Erythroblast (primary cell): ENCODE data around the gene MAP2.

Experiments
- DNase-seq, 2 experiments: peaks; one replicate each; lab custom pipeline; 2025; lab: John Stamatoyannopoulos, UW
- GATA1 ChIP-seq: IDR thresholded peaks from 2 replicates; pipeline ENCODE4 v1.6.1; 2011; ENCODE audit warnings: low read depth, mild to moderate bottlenecking, control low read depth, low read length, moderate library complexity
- POLR2A ChIP-seq: IDR thresholded peaks from 2 replicates; pipeline ENCODE4 v1.6.1; 2011; ENCODE audit warnings: mild to moderate bottlenecking, low read length

MAP2 gene

DNA sequence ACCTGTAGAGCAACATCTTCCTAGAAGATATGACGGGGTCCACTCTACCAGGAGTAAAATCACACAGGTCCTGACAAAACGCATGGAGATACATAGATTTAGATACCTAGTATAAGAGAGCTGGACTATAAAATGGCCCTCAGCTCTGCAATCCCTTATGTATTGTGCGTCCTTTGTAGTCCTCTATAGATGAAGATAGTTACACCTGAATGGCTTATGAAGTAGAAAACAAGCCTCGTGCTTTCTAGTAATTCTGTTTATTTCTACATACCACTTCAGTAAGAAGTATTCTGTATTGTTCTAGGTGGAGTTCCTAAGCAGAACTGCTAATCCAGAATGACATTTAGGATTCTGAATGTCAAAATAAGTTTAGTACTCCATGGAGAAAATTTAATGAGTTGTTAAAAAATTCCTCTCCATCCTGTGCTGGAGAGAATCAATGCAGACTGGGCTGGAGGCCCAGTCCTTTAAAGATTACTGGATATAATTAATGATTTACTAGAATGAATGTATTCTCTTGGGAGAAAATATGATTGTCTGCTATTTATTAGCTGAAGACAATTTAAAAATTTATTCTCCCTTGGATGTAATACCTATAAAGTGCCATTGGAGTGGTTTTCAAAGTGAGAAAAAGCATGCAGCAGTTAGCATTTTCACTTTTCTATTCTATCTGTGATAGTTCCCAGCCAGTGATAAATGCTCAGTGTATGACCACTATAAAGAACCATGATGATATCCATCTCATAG, 200.5 kb downstream of the MAP2 start:
- DNase-seq: no peak
- TF ChIP-seq GATA1 (no peak), POLR2A (no peak)

- no peak for DNase-seq
- no peak for TF ChIP-seq POLR2A
- no peak for TF ChIP-seq GATA1
Observed at GRCh38 chr2:209629597-209629996, 205.8 kb downstream of the MAP2 start.

- no peak for DNase-seq
- TF ChIP-seq POLR2A: no peak
- no peak for TF ChIP-seq GATA1
Observed at GRCh38 chr2:209633911-209634310, 210.1 kb downstream of the MAP2 start.

DNA sequence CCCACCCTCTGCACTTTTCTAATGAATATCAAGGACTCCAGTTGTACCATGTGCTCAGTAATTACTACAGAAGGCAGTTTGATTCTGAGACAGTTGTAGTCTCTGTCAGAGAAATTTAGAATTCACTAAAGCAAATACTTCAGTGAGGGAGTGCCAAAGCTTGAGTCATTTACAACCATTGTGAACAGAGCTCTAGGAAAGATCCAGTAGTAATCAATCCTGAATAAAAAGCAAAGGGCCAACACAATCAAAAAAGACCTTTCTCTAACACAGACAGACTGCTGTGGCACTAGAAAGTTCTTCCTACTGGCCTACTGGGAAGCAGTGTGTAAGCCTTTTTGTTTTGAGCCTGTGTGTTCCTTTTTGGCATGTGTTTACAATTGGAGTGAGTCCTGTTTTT, 212.2 kb downstream of the MAP2 start:
- TF ChIP-seq GATA1 (no peak), POLR2A (no peak)
- DNase-seq: no peak

- TF ChIP-seq GATA1 (no peak), POLR2A (no peak)
- no peak for DNase-seq
Observed at GRCh38 chr2:209637293-209637692, 213.4 kb downstream of the MAP2 start.

- no peak for TF ChIP-seq POLR2A
- TF ChIP-seq GATA1: no peak
- no peak for DNase-seq
Observed at GRCh38 chr2:209638346-209638745, 214.5 kb downstream of the MAP2 start.

DNA sequence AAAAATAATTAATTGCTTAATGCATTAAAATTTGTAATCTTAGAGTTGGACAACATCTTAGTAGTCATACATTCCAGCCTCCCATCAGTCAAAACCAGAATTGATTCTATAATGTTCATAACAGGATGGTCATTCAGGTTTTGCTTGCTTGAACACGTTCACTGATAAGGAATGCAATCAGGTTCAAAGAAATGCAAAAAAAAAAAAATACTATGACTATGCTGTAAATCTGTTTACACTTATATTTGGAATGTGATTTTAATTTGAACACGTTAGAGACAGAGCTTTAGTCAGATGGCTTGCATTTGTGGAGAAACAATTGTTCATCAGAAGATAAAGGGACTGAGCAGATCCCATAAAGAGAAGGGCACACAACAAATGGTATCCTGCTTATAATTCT, 216.5 kb downstream of the MAP2 start:
- TF ChIP-seq POLR2A (no peak), GATA1 (no peak)
- no peak for DNase-seq

GRCh38 chr2:209642146-209642820, 218.4 kb downstream of the MAP2 start:
- DNase-seq: no peak
- TF ChIP-seq POLR2A (no peak), GATA1 (no peak)

DNA sequence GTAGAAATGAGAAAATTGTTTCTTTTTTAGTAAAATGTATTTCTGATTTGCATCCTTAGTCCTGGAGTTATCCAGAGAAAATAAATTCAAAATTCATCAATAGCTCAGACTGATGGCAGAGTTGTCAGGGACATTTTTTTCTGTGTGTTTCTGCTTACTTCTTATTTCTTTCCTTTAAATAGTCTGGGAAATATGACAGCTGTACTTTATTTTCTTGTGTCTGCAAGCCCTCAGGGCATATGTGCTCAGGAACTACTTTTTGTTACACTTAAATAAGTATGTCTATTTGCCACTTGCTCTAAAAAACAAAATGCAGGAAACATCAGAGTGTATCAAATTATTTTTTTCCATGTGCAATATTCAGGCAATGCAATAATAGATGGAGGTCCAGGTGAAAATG, 221.0 kb downstream of the MAP2 start:
- DNase-seq: no peak
- TF ChIP-seq POLR2A: no peak
- TF ChIP-seq GATA1: no peak

DNA sequence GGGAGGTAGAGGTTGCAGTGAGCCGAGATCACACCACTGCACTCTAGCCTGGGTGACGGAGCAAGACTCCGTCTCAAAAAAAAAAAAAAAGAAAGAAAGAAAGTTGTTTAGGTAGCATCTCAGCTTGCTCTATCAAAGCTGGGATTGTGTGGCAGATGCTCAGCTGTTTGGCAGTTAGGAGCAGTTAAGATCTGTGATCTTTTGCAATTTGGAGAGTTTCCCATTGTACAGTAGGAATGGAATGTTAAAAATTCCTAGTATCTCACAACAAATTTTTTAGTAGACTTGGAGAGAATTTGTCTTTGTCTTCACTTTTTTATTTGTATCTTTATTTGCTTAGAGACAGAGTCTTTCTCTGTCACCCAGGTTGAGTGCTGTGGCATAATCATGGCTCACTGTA, 224.9 kb downstream of the MAP2 start:
- no peak for DNase-seq
- TF ChIP-seq GATA1: no peak
- TF ChIP-seq POLR2A: no peak

- DNase-seq: no peak
- TF ChIP-seq GATA1: no peak
- no peak for TF ChIP-seq POLR2A
Observed at GRCh38 chr2:209653134-209653533, 229.3 kb downstream of the MAP2 start.

DNA sequence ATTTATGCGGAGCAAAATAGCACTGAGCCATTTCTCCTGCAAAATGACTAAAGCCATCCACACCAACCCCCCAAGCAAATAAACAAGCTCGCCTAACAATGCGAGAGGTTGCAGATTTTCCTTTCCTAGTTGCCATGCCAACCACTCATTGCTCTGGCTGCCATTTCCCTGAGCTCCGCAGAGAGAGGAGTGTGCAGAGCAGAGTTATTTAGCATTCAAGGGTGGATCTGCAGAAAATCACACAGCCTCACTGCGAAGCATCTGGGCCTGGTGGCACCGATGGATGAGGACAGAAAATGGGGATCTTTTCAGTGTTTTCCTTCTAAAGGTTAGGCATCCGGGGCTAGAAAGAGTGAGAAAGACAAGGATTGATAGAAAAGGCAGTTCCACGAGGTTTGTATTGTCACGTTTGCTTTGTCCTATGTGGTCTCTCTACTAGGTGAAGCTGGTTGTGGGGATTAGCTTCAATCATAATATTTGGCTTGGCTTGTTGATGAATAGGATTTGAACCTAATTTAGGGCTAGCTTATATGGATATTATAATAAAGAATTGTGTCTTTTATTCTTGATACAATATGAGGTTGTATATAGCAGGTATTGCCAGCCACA, 237.5 kb downstream of the MAP2 start:
- DNase-seq: no peak
- TF ChIP-seq GATA1 (no peak), POLR2A (no peak)

DNA sequence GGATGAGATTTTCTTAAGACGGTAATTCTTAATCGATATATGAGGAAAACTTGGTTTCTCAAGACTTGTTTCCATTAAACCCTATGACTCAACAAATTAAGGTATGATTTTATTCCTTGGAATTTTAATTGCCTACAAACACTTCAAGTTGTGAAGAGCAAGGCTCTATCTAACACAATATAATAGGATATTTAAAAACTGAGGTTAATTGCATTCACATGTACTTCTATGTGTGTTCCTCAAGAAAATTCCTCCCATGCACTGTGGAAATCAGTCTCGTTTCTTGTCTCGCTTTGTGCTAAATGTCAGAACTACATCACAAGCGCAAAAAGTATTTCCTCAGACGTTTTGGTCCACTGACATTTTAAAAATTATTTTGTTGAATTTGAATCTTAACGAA, 238.2 kb downstream of the MAP2 start:
- DNase-seq: no peak
- TF ChIP-seq GATA1 (no peak), POLR2A (no peak)

DNA sequence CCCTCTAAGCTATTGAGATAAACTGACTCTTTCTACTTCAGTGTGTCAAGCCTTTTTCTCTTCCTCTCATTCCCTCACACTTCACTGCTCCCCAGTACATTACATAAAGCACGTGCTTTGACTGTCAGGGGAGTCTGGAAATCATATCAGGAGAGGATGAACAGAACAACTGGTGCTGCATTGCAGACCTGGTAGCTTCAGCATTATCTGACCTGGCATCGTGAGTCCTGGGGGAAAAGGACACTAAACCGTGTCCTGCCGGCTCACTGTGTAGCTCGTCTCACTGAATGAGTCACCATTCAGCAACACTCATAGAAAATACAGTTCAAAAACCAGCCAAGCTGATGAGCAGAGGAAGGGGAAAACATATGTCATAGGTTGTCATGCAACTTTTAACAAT, 239.3 kb downstream of the MAP2 start:
- TF ChIP-seq GATA1: no peak
- no peak for TF ChIP-seq POLR2A
- DNase-seq: no peak

- TF ChIP-seq POLR2A (no peak), GATA1 (no peak)
Observed at GRCh38 chr2:209663656-209664055, 239.8 kb downstream of the MAP2 start.

More at GRCh38 chr2:209663656-209664055, 239.8 kb downstream of the MAP2 start:
- DNase-seq: no peak
